ENCODE data around the gene S100A1. TPM values are rescaled to one million over a fixed set of nuclear protein-coding genes. Genes with fewer than 3 reads are reported as not detected.
"Not testable (repeated sequence)": the region's sequence is repeated elsewhere in the genome, so short reads cannot be mapped to it uniquely, and the experiment has no call there.

Gene S100A1
- total and polyA plus RNA-seq, 2 donors from 2014 or later: 83.1 to 332 TPM

- no peak for DNase-seq
- peaks cover 0 to 13% (median 10%) of the 10 kb centered on the region in 3 donors for H3K4me1 ChIP-seq (ENCODE audit: control insufficient read depth in 2 of 3, insufficient read depth in 2 of 3, low read depth in 1 of 3, low read length in 3 of 3)
- H3K4me3 ChIP-seq (ENCODE audit: low read length in 3 of 3): no peak overlapping the region
- H3K9ac ChIP-seq (ENCODE audit: low read length in 3 of 3): no peak overlapping the region
- peaks cover 19 to 77% (median 47%) of the 10 kb centered on the region in 3 donors for H3K36me3 ChIP-seq (ENCODE audit: control insufficient read depth in 2 of 3, insufficient read depth in 3 of 3, low read length in 3 of 3)
- no peaks in the 10 kb centered on the region for H3K27me3 ChIP-seq (ENCODE audit: control insufficient read depth, insufficient read depth, low read length)
- FAIRE-seq: no peak
- intact Hi-C loops (cut with DNase I): no loop called here
- H3K27ac ChIP-seq (ENCODE audit: low read depth in 2 of 2, low read length in 2 of 2): no peak overlapping the region
- no peaks in the 10 kb centered on the region for H3K9me3 ChIP-seq (ENCODE audit: control insufficient read depth in 2 of 3, insufficient read depth in 1 of 3, low read length in 3 of 3)
- no peak for TF ChIP-seq CTCF (IDR thresholded peaks at IDR 0.05; ENCODE audit: borderline replicate concordance, extremely low read depth, insufficient read depth)
Observed at GRCh38 chr1:153663211-153663610, 35.0 kb downstream of the S100A1 start.

- Histone ChIP-seq H3K27ac (ENCODE audit: low read depth in 2 of 2, low read length in 2 of 2) (no peak overlapping the region), H3K27me3 (ENCODE audit: control insufficient read depth, insufficient read depth, low read length) (no peaks in the 10 kb centered on the region), H3K36me3 (ENCODE audit: control insufficient read depth in 2 of 3, insufficient read depth in 3 of 3, low read length in 3 of 3) (peaks cover 18 to 60% (median 41%) of the 10 kb centered on the region in 3 donors), H3K4me3 (ENCODE audit: low read length in 3 of 3) (no peak overlapping the region), H3K9ac (ENCODE audit: low read length in 3 of 3) (no peak overlapping the region), H3K9me3 (ENCODE audit: control insufficient read depth in 2 of 3, insufficient read depth in 1 of 3, low read length in 3 of 3) (no peaks in the 10 kb centered on the region), H3K4me1 (ENCODE audit: control insufficient read depth in 2 of 3, insufficient read depth in 2 of 3, low read depth in 1 of 3, low read length in 3 of 3) (peaks cover 0 to 14% (median 8%) of the 10 kb centered on the region in 3 donors)
- intact Hi-C loops (cut with DNase I): no loop called here
- DNase-seq (no peak), FAIRE-seq (no peak)
- TF ChIP-seq CTCF (IDR thresholded peaks at IDR 0.05; ENCODE audit: borderline replicate concordance, extremely low read depth, insufficient read depth): no peak
Observed at GRCh38 chr1:153667439-153667838, 39.2 kb downstream of the S100A1 start.

- H3K9me3 ChIP-seq (ENCODE audit: control insufficient read depth in 2 of 3, insufficient read depth in 1 of 3, low read length in 3 of 3); H3K4me3 ChIP-seq (ENCODE audit: low read length in 3 of 3); H3K27me3 ChIP-seq (ENCODE audit: control insufficient read depth, insufficient read depth, low read length); intact Hi-C loops (cut with DNase I); H3K9ac ChIP-seq (ENCODE audit: low read length in 3 of 3); FAIRE-seq; H3K27ac ChIP-seq (ENCODE audit: low read depth in 2 of 2, low read length in 2 of 2): not testable (repeated sequence)
- DNase-seq: peak in 1 of 5 donors; percentile 26
- Histone ChIP-seq H3K36me3 (ENCODE audit: control insufficient read depth in 2 of 3, insufficient read depth in 3 of 3, low read length in 3 of 3) (peaks cover 18 to 48% (median 32%) of the 10 kb centered on the region in 3 donors), H3K4me1 (ENCODE audit: control insufficient read depth in 2 of 3, insufficient read depth in 2 of 3, low read depth in 1 of 3, low read length in 3 of 3) (peaks cover 0 to 14% (median 8%) of the 10 kb centered on the region in 3 donors)
Observed at GRCh38 chr1:153668672-153669071, 40.4 kb downstream of the S100A1 start.

GRCh38 chr1:153669606-153670005 is 41.4 kb downstream of the S100A1 start:
- no peak for TF ChIP-seq CTCF (IDR thresholded peaks at IDR 0.05; ENCODE audit: borderline replicate concordance, extremely low read depth, insufficient read depth)
- FAIRE-seq: no peak
- Histone ChIP-seq H3K27ac (ENCODE audit: low read depth in 2 of 2, low read length in 2 of 2) (no peak overlapping the region), H3K36me3 (ENCODE audit: control insufficient read depth in 2 of 3, insufficient read depth in 3 of 3, low read length in 3 of 3) (peaks cover 16 to 39% (median 23%) of the 10 kb centered on the region in 3 donors), H3K4me1 (ENCODE audit: control insufficient read depth in 2 of 3, insufficient read depth in 2 of 3, low read depth in 1 of 3, low read length in 3 of 3) (peaks cover 0 to 14% (median 8%) of the 10 kb centered on the region in 3 donors), H3K27me3 (ENCODE audit: control insufficient read depth, insufficient read depth, low read length) (no peaks in the 10 kb centered on the region), H3K9me3 (ENCODE audit: control insufficient read depth in 2 of 3, insufficient read depth in 1 of 3, low read length in 3 of 3) (no peaks in the 10 kb centered on the region), H3K4me3 (ENCODE audit: low read length in 3 of 3) (peak overlapping the region; percentile 66 to 98 (median 74)), H3K9ac (ENCODE audit: low read length in 3 of 3) (peak overlapping the region; percentile 42 to 91 (median 63))
- intact Hi-C loops (cut with DNase I): no loop called here
- DNase-seq: peak in 1 of 5 donors; percentile 15

Measured in kidney (tissue), 14 donors.